ENCODE measurements around the gene ASTN1.
A peak's percentile ranks its signal among the peaks of the same experiment; 100 is the strongest.

Gene ASTN1

DNA sequence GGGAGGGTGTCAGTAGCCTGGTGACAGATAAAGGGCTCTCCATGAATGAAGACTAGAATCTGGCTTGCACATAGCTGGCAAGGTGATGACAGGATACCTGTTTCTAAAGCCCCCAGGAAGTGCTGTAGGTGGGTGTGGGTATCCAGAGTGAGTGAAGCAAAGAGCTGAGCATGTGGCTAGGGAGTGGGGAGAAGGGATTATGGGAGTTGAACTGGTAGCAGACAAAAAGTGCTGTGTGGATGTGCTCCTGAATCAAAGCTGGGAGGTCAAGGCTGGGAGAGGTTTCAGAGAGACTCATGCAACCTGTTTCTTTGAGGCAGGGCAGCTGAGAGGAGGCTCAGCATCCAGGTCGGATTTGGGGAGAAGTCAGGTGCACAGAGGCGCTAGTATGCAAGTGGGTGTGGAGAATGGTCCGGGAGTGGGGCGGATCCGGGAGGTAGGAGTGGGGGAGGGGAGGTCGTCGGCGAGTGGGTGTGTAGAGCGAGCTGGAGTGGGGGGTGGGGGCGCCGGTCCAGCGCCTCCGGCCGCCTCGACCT, 600 bp downstream of the ASTN1 start:
- no peaks in the 10 kb centered on the region for H3K4me1 ChIP-seq (ENCODE audit: control insufficient read depth, insufficient read depth, low read length, poor library complexity, severe bottlenecking)
- no peaks in the 10 kb centered on the region for H3K9me3 ChIP-seq (ENCODE audit: control insufficient read depth, low read length)
- 0 to 5% methylated on average over 3 of the region's 15 CpGs for WGBS, 2 experiments (ENCODE audit: insufficient coverage in 2 of 2)
- no peak overlapping the region for H3K27ac ChIP-seq (ENCODE audit: low read depth, low read length, severe bottlenecking)
- H3K36me3 ChIP-seq (ENCODE audit: control insufficient read depth, insufficient read depth, low read length), result no peaks in the 10 kb centered on the region
- H3K4me3 ChIP-seq (ENCODE audit: extremely low read depth, insufficient read depth, low read length, poor library complexity, severe bottlenecking), result peak overlapping the region; percentile 31

DNA sequence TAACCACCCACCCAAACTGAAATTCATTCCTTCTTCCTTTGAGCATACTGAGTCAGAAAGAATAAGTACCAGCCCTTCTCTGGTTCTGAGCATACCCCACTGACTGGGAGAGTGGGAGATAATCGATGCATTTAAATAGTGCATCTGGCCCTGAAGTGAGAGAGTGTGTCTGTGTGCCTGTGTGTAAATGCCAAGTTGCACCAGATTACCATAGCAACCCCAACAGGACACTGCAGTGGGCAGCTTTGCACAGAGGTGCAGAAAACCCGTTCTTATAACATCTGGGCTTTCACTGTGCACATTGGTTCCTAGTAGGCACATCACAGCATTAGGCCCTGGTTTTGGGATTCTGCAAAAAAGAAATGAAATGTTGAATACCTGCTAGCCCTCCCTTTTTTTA, 2.3 kb downstream of the ASTN1 start:
- no peaks in the 10 kb centered on the region for H3K36me3 ChIP-seq (ENCODE audit: control insufficient read depth, insufficient read depth, low read length)
- no peaks in the 10 kb centered on the region for H3K9me3 ChIP-seq (ENCODE audit: control insufficient read depth, low read length)
- H3K4me1 ChIP-seq (ENCODE audit: control insufficient read depth, insufficient read depth, low read length, poor library complexity, severe bottlenecking), result no peaks in the 10 kb centered on the region
- no peak overlapping the region for H3K4me3 ChIP-seq (ENCODE audit: extremely low read depth, insufficient read depth, low read length, poor library complexity, severe bottlenecking)
- WGBS, 2 experiments (ENCODE audit: insufficient coverage in 2 of 2), result 57 to 90% methylated on average over 1 to 2 of the region's 2 CpGs
- H3K27ac ChIP-seq (ENCODE audit: low read depth, low read length, severe bottlenecking), result no peak overlapping the region

DNA sequence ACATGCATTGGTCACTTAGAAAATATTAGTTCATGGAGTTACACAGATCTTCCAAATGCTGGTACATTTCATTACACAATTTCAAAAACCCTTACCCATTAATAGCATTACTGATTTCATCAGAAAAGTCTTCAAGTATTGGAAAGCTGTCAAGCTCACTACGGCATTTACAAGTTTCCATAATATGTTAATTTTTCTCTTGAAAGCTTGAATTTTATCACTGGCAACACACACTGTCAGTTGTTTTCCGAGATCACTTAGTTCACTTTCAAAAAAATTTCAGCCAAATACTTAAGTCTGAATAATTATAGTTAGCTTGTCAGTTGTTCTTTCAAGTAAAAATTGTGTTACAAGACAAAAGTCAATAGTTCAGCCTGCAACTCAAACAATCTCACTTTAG, 18.0 kb downstream of the ASTN1 start:
- no peaks in the 10 kb centered on the region for H3K4me1 ChIP-seq (ENCODE audit: control insufficient read depth, insufficient read depth, low read length, poor library complexity, severe bottlenecking)
- no peaks in the 10 kb centered on the region for H3K9me3 ChIP-seq (ENCODE audit: control insufficient read depth, low read length)
- WGBS, 2 experiments (ENCODE audit: insufficient coverage in 2 of 2), result no CpG with 5 or more reads among the region's 2 CpGs
- no peak overlapping the region for H3K27ac ChIP-seq (ENCODE audit: low read depth, low read length, severe bottlenecking)
- H3K36me3 ChIP-seq (ENCODE audit: control insufficient read depth, insufficient read depth, low read length), result no peaks in the 10 kb centered on the region
- H3K4me3 ChIP-seq (ENCODE audit: extremely low read depth, insufficient read depth, low read length, poor library complexity, severe bottlenecking), result no peak overlapping the region

DNA sequence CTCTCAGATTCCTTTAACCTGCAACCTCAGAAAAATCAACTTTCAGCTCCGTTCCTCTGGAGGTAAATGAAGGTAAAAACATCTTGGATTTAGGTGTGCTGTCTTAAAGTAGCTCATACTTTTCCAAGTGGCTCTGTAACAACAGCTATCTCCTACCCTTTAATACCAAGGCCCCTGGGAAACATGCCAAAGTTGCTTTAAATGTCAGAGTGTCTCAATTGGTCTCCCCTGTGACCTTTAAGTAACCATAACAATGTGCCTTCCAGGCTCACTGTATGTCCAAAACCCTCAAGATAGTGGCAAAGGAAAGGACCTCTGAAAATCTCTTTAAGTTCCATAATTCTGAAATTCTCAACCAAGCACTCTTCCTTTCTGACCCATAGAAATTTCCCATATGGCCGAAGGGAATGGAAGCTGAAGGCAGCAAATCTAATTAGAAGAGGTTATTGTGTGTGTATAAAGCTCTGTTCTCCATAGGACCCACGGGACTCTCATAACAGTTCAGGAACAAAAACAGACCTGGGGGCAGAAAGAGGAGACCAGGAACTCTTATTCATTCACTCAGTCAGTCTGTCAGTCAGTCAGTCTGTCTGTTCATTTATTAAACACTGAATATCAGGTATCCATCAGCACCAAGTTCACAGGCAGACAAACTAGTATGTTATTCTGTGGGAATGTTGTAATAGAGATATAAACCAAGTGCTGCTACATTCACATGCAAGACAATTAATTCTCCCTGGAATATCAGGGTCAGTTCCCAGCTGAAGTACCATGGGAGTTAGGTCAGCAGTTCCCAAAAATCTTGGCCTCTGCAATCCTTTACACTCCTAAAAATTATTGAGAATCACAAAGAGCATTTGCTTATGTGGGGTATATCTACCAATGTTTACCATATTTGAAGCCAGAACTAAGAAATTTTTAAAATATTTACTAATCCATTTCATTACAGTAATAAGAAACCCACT, 19.1 kb downstream of the ASTN1 start:
- no peaks in the 10 kb centered on the region for H3K9me3 ChIP-seq (ENCODE audit: control insufficient read depth, low read length)
- H3K4me3 ChIP-seq (ENCODE audit: extremely low read depth, insufficient read depth, low read length, poor library complexity, severe bottlenecking), result no peak overlapping the region
- no peaks in the 10 kb centered on the region for H3K36me3 ChIP-seq (ENCODE audit: control insufficient read depth, insufficient read depth, low read length)
- WGBS, 2 experiments (ENCODE audit: insufficient coverage in 2 of 2), result 86% methylated on average over 1 of the region's 3 CpGs; no CpG with 5 or more reads in 1 of the 2 experiments
- no peaks in the 10 kb centered on the region for H3K4me1 ChIP-seq (ENCODE audit: control insufficient read depth, insufficient read depth, low read length, poor library complexity, severe bottlenecking)
- no peak overlapping the region for H3K27ac ChIP-seq (ENCODE audit: low read depth, low read length, severe bottlenecking)

GRCh38 chr1:177142791-177143271, 21.7 kb downstream of the ASTN1 start:
- Histone ChIP-seq H3K4me1 (ENCODE audit: control insufficient read depth, insufficient read depth, low read length, poor library complexity, severe bottlenecking) (no peaks in the 10 kb centered on the region), H3K36me3 (ENCODE audit: control insufficient read depth, insufficient read depth, low read length) (no peaks in the 10 kb centered on the region)
- 100% methylated on average over 3 of the region's 4 CpGs; no CpG with 5 or more reads in 1 of the 2 experiments for WGBS, 2 experiments (ENCODE audit: insufficient coverage in 2 of 2)

GRCh38 chr1:177142010-177142409, 22.5 kb downstream of the ASTN1 start:
- Histone ChIP-seq H3K36me3 (ENCODE audit: control insufficient read depth, insufficient read depth, low read length) (no peaks in the 10 kb centered on the region), H3K9me3 (ENCODE audit: control insufficient read depth, low read length) (no peaks in the 10 kb centered on the region), H3K27ac (ENCODE audit: low read depth, low read length, severe bottlenecking) (no peak overlapping the region), H3K4me3 (ENCODE audit: extremely low read depth, insufficient read depth, low read length, poor library complexity, severe bottlenecking) (no peak overlapping the region), H3K4me1 (ENCODE audit: control insufficient read depth, insufficient read depth, low read length, poor library complexity, severe bottlenecking) (no peaks in the 10 kb centered on the region)
- WGBS, 2 experiments (ENCODE audit: insufficient coverage in 2 of 2), result no CpG with 5 or more reads among the region's 1 CpG

More at GRCh38 chr1:177142791-177143271, 21.7 kb downstream of the ASTN1 start:
- no peaks in the 10 kb centered on the region for H3K9me3 ChIP-seq (ENCODE audit: control insufficient read depth, low read length)
- no peak overlapping the region for H3K27ac ChIP-seq (ENCODE audit: low read depth, low read length, severe bottlenecking)
- no peak overlapping the region for H3K4me3 ChIP-seq (ENCODE audit: extremely low read depth, insufficient read depth, low read length, poor library complexity, severe bottlenecking)

DNA sequence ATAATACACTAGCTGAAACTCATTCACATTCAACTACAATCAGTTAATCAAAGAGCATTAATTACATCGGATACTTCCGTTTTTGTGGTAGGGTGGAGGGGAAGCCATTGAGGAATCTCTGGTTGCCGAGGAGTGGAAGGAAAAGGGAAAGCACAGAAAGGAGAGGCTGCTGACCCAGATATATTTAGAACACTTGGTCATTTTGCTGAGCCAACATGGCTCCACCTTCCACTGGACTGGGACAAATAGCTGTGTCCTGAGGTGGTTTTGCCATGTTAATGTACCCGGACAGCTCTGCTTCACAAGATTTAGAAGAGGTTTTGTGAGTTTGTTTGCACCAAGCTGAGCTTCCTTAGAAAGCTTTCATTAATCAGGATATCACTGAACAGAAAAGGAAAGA, 26.2 kb downstream of the ASTN1 start:
- H3K4me1 ChIP-seq (ENCODE audit: control insufficient read depth, insufficient read depth, low read length, poor library complexity, severe bottlenecking), result no peaks in the 10 kb centered on the region
- no peak overlapping the region for H3K4me3 ChIP-seq (ENCODE audit: extremely low read depth, insufficient read depth, low read length, poor library complexity, severe bottlenecking)
- no peaks in the 10 kb centered on the region for H3K9me3 ChIP-seq (ENCODE audit: control insufficient read depth, low read length)
- no peaks in the 10 kb centered on the region for H3K36me3 ChIP-seq (ENCODE audit: control insufficient read depth, insufficient read depth, low read length)
- 92 to 100% methylated on average over 2 to 3 of the region's 4 CpGs for WGBS, 2 experiments (ENCODE audit: insufficient coverage in 2 of 2)
- H3K27ac ChIP-seq (ENCODE audit: low read depth, low read length, severe bottlenecking), result no peak overlapping the region

GRCh38 chr1:177137814-177138213, 26.7 kb downstream of the ASTN1 start:
- H3K27ac ChIP-seq (ENCODE audit: low read depth, low read length, severe bottlenecking), result no peak overlapping the region

GRCh38 chr1:177135250-177135649, 29.3 kb downstream of the ASTN1 start:
- Histone ChIP-seq H3K4me1 (ENCODE audit: control insufficient read depth, insufficient read depth, low read length, poor library complexity, severe bottlenecking) (no peaks in the 10 kb centered on the region), H3K9me3 (ENCODE audit: control insufficient read depth, low read length) (no peaks in the 10 kb centered on the region), H3K4me3 (ENCODE audit: extremely low read depth, insufficient read depth, low read length, poor library complexity, severe bottlenecking) (no peak overlapping the region), H3K36me3 (ENCODE audit: control insufficient read depth, insufficient read depth, low read length) (no peaks in the 10 kb centered on the region), H3K27ac (ENCODE audit: low read depth, low read length, severe bottlenecking) (no peak overlapping the region)
- 75 to 96% methylated on average over 3 to 4 of the region's 4 CpGs for WGBS, 2 experiments (ENCODE audit: insufficient coverage in 2 of 2)

More at GRCh38 chr1:177137814-177138213, 26.7 kb downstream of the ASTN1 start:
- no peaks in the 10 kb centered on the region for H3K36me3 ChIP-seq (ENCODE audit: control insufficient read depth, insufficient read depth, low read length)
- H3K4me1 ChIP-seq (ENCODE audit: control insufficient read depth, insufficient read depth, low read length, poor library complexity, severe bottlenecking), result no peaks in the 10 kb centered on the region
- no peaks in the 10 kb centered on the region for H3K9me3 ChIP-seq (ENCODE audit: control insufficient read depth, low read length)
- no CpG with 5 or more reads among the region's 1 CpG for WGBS, 2 experiments (ENCODE audit: insufficient coverage in 2 of 2)
- no peak overlapping the region for H3K4me3 ChIP-seq (ENCODE audit: extremely low read depth, insufficient read depth, low read length, poor library complexity, severe bottlenecking)

DNA sequence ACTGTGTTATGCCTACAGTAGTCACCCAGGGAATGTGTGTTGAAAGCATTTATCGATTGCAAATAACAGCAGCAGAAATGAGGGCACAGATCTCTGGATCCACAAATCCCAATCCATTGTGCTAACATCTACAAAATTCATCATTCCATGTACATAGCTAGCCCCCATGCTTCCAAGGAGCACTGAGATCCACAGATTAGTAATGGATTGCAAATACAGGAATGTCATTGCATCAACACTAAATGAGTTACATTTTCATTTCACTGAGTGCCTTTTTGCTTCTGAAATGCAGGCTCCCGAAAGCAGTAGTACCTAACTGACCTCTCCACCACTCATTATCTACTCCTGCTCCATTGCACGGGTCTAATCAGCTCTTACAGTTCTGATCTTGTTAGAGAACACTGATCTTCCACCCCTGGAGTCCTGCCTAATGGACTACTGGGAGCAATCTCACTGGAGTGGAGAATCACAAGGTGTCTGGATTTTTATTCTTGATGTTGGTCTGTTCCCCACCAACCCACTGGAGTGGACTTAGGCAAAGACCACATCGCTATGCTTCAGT, 30.5 kb downstream of the ASTN1 start:
- Histone ChIP-seq H3K4me1 (ENCODE audit: control insufficient read depth, insufficient read depth, low read length, poor library complexity, severe bottlenecking) (no peaks in the 10 kb centered on the region), H3K9me3 (ENCODE audit: control insufficient read depth, low read length) (no peaks in the 10 kb centered on the region), H3K36me3 (ENCODE audit: control insufficient read depth, insufficient read depth, low read length) (no peaks in the 10 kb centered on the region), H3K4me3 (ENCODE audit: extremely low read depth, insufficient read depth, low read length, poor library complexity, severe bottlenecking) (no peak overlapping the region), H3K27ac (ENCODE audit: low read depth, low read length, severe bottlenecking) (no peak overlapping the region)
- WGBS, 2 experiments (ENCODE audit: insufficient coverage in 2 of 2), result 64 to 92% methylated on average over 2 of the region's 4 CpGs

All from mesodermal cell (in vitro differentiated cells).